GM21786 (cell line): ENCODE data around the gene MRPL39.

Source experiments
- ATAC-seq: cut with Tn5 transposase; IDR thresholded peaks from one replicate; pipeline ENCODE4 v1.9.1; 2021; ENCODE audit not compliant: unreplicated experiment

The MRPL39 gene

GRCh38 chr21:25569711-25570110, 37.6 kb downstream of the MRPL39 start:
- no peak for ATAC-seq

DNA sequence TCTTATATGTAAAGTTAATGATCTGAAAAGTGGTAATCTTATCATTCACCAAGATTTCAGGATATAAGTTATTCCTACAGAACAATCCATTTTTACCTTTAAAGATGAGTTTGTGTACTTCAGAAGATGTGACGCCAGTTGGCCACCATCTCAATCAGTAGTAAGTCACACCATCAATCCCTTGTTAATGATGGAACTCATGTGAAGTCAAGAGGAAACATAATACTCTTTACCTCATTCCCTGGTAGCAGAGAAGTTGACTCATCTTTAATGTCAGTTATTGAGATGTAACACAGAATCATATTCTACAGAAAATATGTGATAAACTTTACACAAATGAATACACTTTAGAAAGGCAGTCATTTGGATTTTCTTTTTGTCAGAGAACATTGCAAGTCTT, 38.2 kb downstream of the MRPL39 start:
- no peak for ATAC-seq

DNA sequence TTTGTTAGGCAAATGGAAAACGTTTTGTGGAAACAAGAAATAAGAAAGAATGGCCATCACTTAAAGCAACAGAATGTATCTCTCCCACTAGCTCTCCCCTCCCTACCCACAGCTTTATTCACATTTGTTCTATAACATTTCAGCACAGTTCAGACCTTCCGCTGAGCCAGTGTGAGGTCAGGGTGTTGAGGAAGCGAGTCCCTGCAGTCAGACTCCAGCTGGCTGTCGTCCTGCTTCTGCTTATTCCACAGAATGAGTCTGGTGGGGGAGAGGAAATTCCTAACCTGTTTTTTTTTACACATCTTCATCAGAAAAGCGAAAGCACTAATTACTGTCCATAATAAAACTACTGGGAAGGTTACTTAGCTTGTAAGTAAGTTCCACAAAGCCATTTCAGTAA, 39.0 kb downstream of the MRPL39 start:
- ATAC-seq, result no peak

DNA sequence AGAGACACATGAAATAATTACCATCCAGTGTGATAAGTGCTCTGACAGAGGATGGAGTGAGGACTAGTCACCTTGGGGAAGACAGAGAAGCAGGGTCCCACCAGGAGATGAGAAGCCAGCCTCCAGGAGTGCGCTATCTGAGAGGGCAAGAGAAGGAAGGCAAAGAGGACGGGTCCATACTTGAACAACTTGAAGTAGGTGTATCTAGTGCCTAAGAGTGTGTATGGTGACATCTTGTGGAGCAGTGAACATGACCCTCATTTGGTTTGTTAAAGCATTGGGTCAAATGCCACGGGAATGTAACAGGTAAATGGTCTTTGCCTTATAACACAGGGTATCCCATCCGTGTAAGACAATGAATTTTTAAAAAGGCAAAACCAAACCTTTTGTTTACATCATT, 39.8 kb downstream of the MRPL39 start:
- no peak for ATAC-seq

DNA sequence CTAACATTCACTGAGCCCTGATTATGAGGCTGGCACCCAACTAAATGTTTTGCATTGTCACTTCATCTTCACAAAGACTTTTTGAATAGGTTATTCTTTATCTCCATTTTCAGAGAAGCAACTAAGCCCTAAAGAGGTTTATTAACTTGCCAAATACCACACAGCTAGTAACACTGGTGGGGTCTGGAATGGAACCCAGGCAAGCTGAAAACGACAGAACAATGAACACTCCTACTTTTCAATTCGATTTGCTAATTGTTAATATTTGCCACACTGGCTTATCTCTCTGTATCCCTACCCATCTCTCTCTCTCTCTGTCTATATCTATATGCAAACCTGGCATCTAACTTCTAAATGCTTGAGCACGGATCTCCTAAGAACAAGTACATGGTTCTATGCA, 40.6 kb downstream of the MRPL39 start:
- ATAC-seq, result no peak

DNA sequence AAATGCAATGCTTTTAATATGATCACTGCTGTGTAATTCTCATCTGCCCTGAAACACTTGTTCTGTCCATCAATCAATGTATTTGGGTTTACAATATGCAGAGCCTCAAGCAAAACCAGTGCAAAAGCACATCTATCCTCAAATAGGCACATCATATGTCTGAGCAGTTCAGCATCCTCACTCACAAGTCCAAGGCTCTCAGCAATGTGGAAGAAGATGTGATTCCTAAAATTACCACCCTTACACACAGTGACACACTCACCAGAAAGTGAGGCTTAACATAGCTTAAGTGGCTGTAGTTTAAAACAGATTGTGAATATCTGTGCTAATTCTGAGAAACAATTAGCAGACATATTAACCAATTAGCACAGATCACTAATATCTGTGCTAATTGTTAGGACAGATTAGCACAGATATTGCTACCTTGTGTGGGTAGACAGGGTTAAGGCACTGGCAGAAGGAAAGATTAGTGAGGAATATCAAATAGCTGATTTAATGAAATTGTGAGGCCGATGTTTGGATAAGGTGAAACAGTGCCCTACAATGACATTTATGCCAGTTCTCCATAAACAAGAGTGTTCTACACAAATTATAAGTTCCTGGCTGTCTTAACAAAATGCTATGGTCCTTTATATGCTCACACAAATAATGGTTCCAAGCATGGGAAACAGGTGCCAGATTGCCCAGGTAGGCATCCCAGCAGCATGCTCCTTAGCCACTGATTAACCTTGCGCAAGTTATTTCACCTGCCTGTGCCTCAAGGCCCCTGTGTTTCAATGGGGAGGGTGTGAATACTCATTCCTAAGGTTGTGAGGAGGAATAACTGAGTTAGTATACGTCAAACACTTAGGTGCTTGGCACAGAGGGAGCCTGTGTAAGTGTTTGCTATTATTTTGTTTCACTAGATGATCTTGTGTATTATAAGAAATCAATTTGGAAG, 41.7 kb downstream of the MRPL39 start:
- no peak for ATAC-seq

DNA sequence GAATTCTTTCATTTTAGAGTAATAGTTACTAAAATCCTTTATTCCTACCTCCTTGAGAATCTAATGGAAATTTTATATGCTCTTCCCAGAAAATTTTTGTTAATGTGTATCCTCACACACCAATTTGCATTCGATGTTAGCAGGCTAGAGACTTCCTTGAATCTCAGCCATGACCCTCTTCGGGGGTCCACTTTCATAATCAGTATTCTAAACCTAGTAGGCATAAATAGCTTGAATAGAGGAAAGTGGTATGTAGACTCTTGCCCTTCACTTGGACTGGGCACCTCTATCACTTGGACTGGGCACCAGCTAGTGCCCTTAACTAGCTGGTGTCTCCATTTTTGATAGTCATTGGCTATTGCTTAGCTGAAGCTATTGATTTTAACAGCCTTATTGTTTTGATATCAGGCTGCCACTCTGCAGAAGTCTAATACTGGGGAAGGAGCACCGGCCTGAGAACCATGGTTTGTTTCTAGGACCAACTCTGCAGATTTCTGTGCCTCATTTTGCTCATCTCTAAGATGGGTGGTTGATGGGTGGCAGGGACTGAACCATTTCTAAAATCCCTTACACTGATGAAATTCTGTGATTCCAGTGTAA, 42.8 kb downstream of the MRPL39 start:
- no peak for ATAC-seq

DNA sequence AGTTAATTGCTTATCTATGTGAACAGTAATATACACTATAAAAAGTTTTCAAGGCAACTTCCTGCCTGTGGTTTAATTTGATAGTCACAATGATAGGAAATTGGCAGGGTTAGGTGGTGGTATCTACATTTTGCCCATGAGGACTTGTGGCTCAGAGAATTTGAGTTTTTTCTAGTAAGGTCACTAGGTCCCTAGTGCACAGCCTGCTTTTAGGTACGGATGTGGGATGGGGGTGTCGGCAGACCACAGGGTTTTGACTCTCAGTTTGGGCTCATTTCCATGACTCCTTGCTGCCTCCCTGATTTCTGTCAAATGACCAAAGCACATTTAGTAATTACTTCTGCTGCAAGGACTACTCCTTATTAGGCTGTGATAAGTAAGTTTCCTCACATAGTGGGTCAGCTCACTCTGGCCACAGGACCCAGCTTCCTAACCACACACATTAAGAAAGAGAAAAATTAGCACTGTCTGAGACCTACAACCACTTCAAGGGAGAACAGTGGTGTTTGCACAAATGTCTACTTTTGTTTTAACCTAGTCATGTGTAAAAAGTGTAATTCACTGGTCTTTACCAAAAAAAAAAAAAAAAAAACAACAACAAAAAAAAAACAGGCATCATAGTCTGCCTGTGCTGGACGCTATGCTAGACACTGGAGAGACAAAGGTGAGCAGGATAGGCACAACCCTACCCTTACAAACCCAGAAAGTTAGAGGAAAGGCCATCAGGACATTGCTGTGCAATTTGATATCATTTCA, 43.7 kb downstream of the MRPL39 start:
- ATAC-seq, result no peak

DNA sequence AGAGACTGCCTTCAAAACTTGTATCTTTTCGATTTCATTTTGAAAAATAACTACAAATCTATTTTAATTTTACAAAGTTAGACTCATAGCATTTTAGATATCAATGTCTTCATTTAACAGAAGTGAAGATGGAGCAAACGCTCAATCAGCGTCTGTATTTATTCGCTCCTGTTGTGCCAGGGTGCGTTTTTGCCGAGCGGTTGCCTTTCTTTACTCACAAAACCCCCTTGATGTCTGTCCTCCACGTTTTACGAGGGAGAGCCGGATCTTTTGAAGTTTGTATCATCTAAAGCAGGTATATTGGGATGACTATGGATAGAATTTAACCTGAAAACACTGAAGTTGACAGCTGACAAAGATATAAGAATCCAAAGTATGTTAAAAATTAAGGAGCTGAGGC, 44.6 kb downstream of the MRPL39 start:
- ATAC-seq, result no peak

DNA sequence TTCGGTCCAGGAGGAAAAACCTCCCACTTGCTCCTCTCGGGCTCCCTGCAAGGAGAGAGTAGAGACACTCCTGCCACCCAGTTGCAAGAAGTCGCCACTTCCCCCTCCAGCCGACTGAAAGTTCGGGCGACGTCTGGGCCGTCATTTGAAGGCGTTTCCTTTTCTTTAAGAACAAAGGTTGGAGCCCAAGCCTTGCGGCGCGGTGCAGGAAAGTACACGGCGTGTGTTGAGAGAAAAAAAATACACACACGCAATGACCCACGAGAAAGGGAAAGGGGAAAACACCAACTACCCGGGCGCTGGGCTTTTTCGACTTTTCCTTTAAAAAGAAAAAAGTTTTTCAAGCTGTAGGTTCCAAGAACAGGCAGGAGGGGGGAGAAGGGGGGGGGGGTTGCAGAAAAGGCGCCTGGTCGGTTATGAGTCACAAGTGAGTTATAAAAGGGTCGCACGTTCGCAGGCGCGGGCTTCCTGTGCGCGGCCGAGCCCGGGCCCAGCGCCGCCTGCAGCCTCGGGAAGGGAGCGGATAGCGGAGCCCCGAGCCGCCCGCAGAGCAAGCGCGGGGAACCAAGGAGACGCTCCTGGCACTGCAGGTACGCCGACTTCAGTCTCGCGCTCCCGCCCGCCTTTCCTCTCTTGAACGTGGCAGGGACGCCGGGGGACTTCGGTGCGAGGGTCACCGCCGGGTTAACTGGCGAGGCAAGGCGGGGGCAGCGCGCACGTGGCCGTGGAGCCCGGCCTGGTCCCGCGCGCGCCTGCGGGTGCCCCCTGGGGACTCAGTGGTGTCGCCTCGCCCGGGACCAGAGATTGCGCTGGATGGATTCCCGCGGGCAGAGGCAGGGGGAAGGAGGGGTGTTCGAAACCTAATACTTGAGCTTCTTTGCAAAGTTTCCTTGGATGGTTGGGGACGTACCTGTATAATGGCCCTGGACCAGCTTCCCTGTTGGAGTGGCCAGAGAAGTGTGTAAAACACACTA, 45.3 kb downstream of the MRPL39 start:
- ATAC-seq, result peak; percentile 36

DNA sequence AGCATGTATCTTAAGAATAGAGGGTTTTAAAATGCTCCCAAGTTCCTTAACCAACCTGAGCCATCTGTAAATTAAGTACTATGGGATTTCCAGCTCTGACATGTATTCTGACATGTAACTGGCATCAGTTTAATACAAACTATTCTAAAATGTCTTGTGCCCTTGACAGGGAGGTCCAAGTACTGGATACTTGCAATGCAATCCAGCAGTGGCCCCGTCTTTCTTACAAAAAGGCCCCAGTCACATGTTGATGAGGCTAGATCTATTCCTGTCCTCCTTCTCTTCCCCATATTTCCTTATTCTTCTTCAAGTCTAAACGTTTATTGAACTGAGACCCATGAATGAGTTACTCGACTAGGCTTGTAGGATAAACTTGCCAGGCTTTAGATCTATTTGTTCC, 46.4 kb downstream of the MRPL39 start:
- ATAC-seq, result no peak

- ATAC-seq, result no peak
Observed at GRCh38 chr21:25560271-25560685, 47.0 kb downstream of the MRPL39 start.

- ATAC-seq, result no peak
Observed at GRCh38 chr21:25559746-25560145, 47.5 kb downstream of the MRPL39 start.

- no peak for ATAC-seq
Observed at GRCh38 chr21:25558123-25558522, 49.2 kb downstream of the MRPL39 start.

GRCh38 chr21:25557180-25557579, 50.1 kb downstream of the MRPL39 start:
- no peak for ATAC-seq

DNA sequence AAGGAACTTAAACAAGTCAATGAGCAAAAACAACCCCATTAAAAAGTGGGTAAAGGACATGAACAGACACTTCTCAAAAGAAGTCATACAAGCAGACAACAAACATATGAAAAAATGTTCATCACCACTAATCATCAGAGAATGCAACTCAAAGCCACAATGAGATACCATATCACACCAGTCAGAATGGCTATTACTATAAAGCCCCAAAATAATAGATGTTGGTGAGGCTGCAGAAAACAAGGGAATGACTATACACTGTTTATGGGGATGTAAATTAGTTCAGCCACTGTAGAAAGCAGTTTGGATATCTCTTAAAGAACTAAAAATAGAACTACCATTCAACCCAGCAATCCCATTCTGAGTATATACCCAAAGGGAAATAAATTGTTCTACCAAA, 51.2 kb downstream of the MRPL39 start:
- ATAC-seq, result no peak

GRCh38 chr21:25555492-25555891, 51.8 kb downstream of the MRPL39 start:
- no peak for ATAC-seq

- ATAC-seq, result no peak
Observed at GRCh38 chr21:25552856-25553255, 54.4 kb downstream of the MRPL39 start.

GRCh38 chr21:25551569-25551968, 55.7 kb downstream of the MRPL39 start:
- ATAC-seq, result no peak

DNA sequence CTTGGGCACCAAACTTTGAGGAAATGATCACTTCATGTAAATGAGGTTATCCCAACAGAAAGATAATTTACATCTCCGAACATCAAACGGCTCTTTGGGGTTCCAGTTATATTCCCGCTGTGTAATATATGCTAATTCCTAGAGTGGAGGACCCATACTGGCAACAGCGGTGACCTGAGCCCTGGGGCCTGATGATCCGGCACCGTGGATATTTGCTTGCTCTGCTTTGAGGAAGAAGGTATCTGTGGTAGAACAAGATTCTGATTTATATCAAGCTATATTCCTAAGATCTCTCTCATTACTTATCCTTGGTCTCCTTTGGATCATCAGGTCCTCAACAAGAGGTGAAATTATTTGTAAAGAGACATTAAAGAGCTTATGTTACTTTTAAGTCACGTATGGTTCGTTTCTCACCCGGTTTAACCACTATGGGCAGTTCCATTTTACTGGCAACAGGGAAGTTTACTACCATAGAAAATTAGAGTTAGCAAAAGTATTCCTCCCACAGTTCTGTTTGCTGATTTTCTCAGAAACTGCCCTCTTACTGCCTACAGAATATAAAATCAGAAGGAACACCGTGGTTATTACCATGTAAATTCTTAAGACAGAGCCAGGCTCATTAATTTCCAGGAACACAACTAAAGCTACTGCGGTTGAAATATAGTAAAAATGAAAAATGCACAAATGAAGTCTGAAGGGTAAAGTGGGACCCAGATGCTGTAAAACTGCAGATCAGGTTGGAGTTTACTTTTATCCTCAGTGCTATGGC, 56.7 kb downstream of the MRPL39 start:
- no peak for ATAC-seq
